Astrocyte (in vitro differentiated cells and primary cell): ENCODE measurements around the gene TMEM273. TPM values are rescaled to one million over a fixed set of nuclear protein-coding genes. Genes with fewer than 3 reads are reported as not detected.

ENCODE experiments used
- DNase-seq: peaks from one replicate; pipeline ENCODE4 v3.0.0-alpha.2; 2010; ENCODE audit warnings: low read depth
- FAIRE-seq: peaks from 2 replicates; lab custom pipeline; 2011; peaks lifted over from hg19 to GRCh38; lab: Jason Lieb, UNC
- H2AFZ ChIP-seq: 2 replicates; pipeline ENCODE4 v1.6.0; 2012; ENCODE audit warnings: low read depth, low read length, inconsistent platforms
- H3K27ac ChIP-seq: 2 replicates; pipeline ENCODE4 v1.5.1; 2011; ENCODE audit warnings: low read depth, low read length, inconsistent platforms
- H3K27me3 ChIP-seq: 2 replicates; pipeline ENCODE4 v1.6.0; 2011; ENCODE audit warnings: low read length, inconsistent platforms; ENCODE audit not compliant: insufficient read depth
- H3K36me3 ChIP-seq: 2 replicates; pipeline ENCODE4 v1.5.1; 2011; ENCODE audit warnings: low read length, inconsistent platforms; ENCODE audit not compliant: insufficient read depth
- H3K4me1 ChIP-seq: 2 replicates; pipeline ENCODE4 v1.5.1; 2011; ENCODE audit warnings: low read length, inconsistent platforms; ENCODE audit not compliant: insufficient read depth
- H3K4me2 ChIP-seq: 2 replicates; pipeline ENCODE4 v1.6.0; 2012; ENCODE audit warnings: low read length, inconsistent platforms
- H3K4me3 ChIP-seq: 2 replicates; pipeline ENCODE4 v1.5.1; 2011; ENCODE audit warnings: low read depth, mild to moderate bottlenecking, low read length, inconsistent platforms; ENCODE audit not compliant: insufficient read depth
- H3K79me2 ChIP-seq: 2 replicates; pipeline ENCODE4 v1.6.0; 2012; ENCODE audit warnings: mild to moderate bottlenecking, low read length, inconsistent platforms; ENCODE audit not compliant: insufficient read depth
- H3K9ac ChIP-seq: 2 replicates; pipeline ENCODE4 v1.6.0; 2012; ENCODE audit warnings: mild to moderate bottlenecking, low read length, inconsistent platforms
- H3K9me3 ChIP-seq: 2 replicates; pipeline ENCODE4 v1.5.1; 2012; ENCODE audit warnings: low read depth, mild to moderate bottlenecking, low read length, inconsistent platforms; ENCODE audit not compliant: insufficient read depth
- H4K20me1 ChIP-seq: 2 replicates; pipeline ENCODE4 v1.6.0; 2012; ENCODE audit warnings: low read length, inconsistent platforms; ENCODE audit not compliant: insufficient read depth
- H3K27ac Mint-ChIP-seq: one replicate; pipeline ENCODE4 v1.8.0; 2021; ENCODE audit warnings: mild to moderate bottlenecking, mixed read lengths; ENCODE audit not compliant: unreplicated experiment
- H3K27me3 Mint-ChIP-seq: one replicate; pipeline ENCODE4 v1.8.0; 2021; ENCODE audit warnings: low read depth, mixed read lengths; ENCODE audit not compliant: unreplicated experiment
- H3K36me3 Mint-ChIP-seq: one replicate; pipeline ENCODE4 v1.8.0; 2021; ENCODE audit warnings: low read depth, mixed read lengths; ENCODE audit not compliant: unreplicated experiment
- H3K4me1 Mint-ChIP-seq: one replicate; pipeline ENCODE4 v1.8.0; 2021; ENCODE audit warnings: low read depth, mixed read lengths; ENCODE audit not compliant: unreplicated experiment
- H3K4me3 Mint-ChIP-seq: one replicate; pipeline ENCODE4 v1.8.0; 2021; ENCODE audit warnings: mild to moderate bottlenecking, moderate library complexity, mixed read lengths; ENCODE audit not compliant: unreplicated experiment
- H3K9me3 Mint-ChIP-seq: one replicate; pipeline ENCODE4 v1.8.0; 2021; ENCODE audit warnings: mild to moderate bottlenecking, mixed read lengths; ENCODE audit not compliant: unreplicated experiment
- CTCF ChIP-seq: IDR thresholded peaks from 2 replicates; pipeline ENCODE4 v1.5.1; 2011; ENCODE audit warnings: low read depth, mild to moderate bottlenecking, inconsistent platforms, low read length, moderate library complexity; ENCODE audit not compliant: insufficient read depth
- EZH2 ChIP-seq: IDR thresholded peaks from 2 replicates; pipeline ENCODE4 v1.6.1; 2012; ENCODE audit warnings: mild to moderate bottlenecking, low read length, inconsistent platforms; ENCODE audit not compliant: insufficient read depth
- total RNA-seq: library from RNA; stranded (reverse); gene quantifications from 2 replicates; pipeline ENCODE4 v1.2.1, GENCODE V29; 2021

The TMEM273 gene
- total RNA-seq, 1 donor from 2014 or later, result not detected

GRCh38 chr10:49106451-49106850 is 81.7 kb downstream of the TMEM273 start:
- DNase-seq (no peak), FAIRE-seq (no peak)
- no peak overlapping the region for H3K27ac Mint-ChIP-seq
- TF ChIP-seq EZH2 (no peak), CTCF (no peak)
- Histone ChIP-seq H3K4me1 (no peaks in the 10 kb centered on the region), H4K20me1 (peaks cover 10% of the 10 kb centered on the region), H3K4me3 (no peak overlapping the region), H3K9ac (no peak overlapping the region), H3K9me3 (no peaks in the 10 kb centered on the region), H3K4me2 (no peak overlapping the region), H3K27ac (no peak overlapping the region), H3K79me2 (no peaks in the 10 kb centered on the region), H3K36me3 (no peaks in the 10 kb centered on the region), H3K27me3 (no peaks in the 10 kb centered on the region), H2AFZ (no peak overlapping the region)
- H3K27me3 Mint-ChIP-seq, result peaks cover 44% of the 10 kb centered on the region
- H3K36me3 Mint-ChIP-seq, result no peaks in the 10 kb centered on the region
- H3K9me3 Mint-ChIP-seq, result peaks cover 4% of the 10 kb centered on the region
- no peaks in the 10 kb centered on the region for H3K4me1 Mint-ChIP-seq
- no peak overlapping the region for H3K4me3 Mint-ChIP-seq

- no peak for FAIRE-seq
- H3K9me3 Mint-ChIP-seq, result peaks cover 4% of the 10 kb centered on the region
- TF ChIP-seq CTCF (no peak), EZH2 (no peak)
These were observed 83.1 kb downstream of the TMEM273 start for GRCh38 chr10:49105076-49105475.

More at GRCh38 chr10:49105076-49105475, 83.1 kb downstream of the TMEM273 start:
- no peak overlapping the region for H3K9ac ChIP-seq
- Mint-ChIP-seq H3K4me3 (no peak overlapping the region), H3K36me3 (no peaks in the 10 kb centered on the region), H3K4me1 (no peaks in the 10 kb centered on the region), H3K27ac (no peak overlapping the region), H3K27me3 (peaks cover 33% of the 10 kb centered on the region)
- no peak for DNase-seq
- H3K36me3 ChIP-seq, result no peaks in the 10 kb centered on the region
- H3K9me3 ChIP-seq, result no peaks in the 10 kb centered on the region
- H4K20me1 ChIP-seq, result peaks cover 10% of the 10 kb centered on the region
- no peaks in the 10 kb centered on the region for H3K79me2 ChIP-seq
- no peak overlapping the region for H2AFZ ChIP-seq
- H3K4me3 ChIP-seq, result no peak overlapping the region
- H3K27me3 ChIP-seq, result no peaks in the 10 kb centered on the region
- no peaks in the 10 kb centered on the region for H3K4me1 ChIP-seq
- H3K4me2 ChIP-seq, result no peak overlapping the region
- no peak overlapping the region for H3K27ac ChIP-seq

Other genes starting within 250 kb of the TMEM273 start
- gene LRRC18, start 248.6 kb downstream of the TMEM273 start, total RNA-seq, result not detected in 2 replicates
- 1.1 and 1.8 TPM in 2 replicates for gene VSTM4, start 72.9 kb downstream of the TMEM273 start, total RNA-seq
- gene FAM170B, start 54.4 kb downstream of the TMEM273 start, total RNA-seq, result not detected in 2 replicates
- not detected in 2 replicates for gene C10orf71, start 110.8 kb upstream of the TMEM273 start, total RNA-seq
- not detected in 2 replicates for gene DRGX, start 207.7 kb upstream of the TMEM273 start, total RNA-seq